Activated T-helper 1 cell treated with anti-CD3 and anti-CD28 coated beads, Interleukin-2, amount 50 U/mL, for 16 hours (primary cell): ENCODE measurements around the gene CDH13.

Source experiments
- DNase-seq, 2 donors: peaks; one replicate each; pipeline ENCODE4 v3.0.0-alpha.2; 2020; ENCODE audit warnings: low read depth in 1 of 2, low spot score in 1 of 2

CDH13 gene

DNA sequence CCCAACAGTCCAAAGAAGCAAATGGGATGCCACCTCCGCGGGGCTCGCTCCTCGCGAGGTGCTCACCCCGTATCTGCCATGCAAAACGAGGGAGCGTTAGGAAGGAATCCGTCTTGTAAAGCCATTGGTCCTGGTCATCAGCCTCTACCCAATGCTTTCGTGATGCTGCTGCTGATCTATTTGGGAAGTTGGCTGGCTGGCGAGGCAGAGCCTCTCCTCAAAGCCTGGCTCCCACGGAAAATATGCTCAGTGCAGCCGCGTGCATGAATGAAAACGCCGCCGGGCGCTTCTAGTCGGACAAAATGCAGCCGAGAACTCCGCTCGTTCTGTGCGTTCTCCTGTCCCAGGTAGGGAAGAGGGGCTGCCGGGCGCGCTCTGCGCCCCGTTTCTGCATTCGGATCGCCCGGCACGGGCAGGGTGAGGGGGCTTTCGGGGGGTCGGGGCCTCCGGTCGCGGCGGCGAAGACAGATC lies at the start of gene CDH13:
Gene CDH13 (plus strand): TSS at position 179 of the 471 bp plus-strand sequence.
- DNase-seq = no peak

DNA sequence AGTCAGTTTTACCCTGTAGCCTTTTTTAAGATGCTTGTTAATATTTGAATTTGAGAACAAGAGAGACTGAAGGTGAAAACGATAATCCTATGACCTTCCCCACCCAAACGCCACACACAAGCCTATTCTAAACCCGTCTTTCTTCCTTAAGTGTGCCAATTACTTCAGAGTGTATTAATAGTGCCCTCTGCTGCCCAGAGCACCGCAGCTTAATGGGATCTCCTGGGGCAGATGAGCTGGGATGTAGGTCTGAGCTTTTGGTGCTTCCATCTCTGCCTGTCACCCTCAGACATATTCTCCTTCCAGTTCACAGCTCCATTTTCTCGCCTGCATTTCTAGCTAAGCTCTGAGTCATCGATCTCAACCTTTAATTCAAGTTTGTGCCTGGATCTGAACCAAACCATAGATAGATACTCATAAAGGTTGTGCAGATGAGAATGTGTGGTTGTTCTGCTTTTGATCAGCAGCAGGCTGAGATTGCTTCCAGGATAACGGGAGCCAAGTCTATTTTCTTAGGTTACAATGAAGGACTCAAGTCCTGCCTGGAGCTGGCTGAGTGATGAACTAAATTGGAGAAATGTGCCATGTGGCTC lies 46.4 kb upstream of the CDH13 start:
- DNase-seq = no peak

DNA sequence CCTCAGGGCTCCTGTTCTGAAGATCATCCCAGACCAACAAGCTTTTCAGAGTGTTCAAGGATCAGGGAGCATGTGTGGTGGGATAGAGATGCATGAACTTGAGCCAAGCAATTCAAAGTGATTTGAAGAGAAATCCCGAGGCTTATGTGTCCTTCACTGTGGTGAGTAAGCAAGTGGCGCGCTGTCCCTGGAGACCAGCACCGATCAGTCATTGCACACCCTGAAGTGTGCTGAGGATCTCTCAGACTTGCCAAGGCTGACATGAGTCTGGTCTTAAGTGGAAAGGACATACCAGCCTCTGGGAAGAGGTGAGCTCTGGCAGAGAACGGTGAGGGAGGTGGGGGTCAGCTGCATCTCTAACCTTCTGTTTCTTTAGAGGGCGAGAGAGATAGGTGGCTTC lies 43.8 kb upstream of the CDH13 start:
- no peak for DNase-seq

DNA sequence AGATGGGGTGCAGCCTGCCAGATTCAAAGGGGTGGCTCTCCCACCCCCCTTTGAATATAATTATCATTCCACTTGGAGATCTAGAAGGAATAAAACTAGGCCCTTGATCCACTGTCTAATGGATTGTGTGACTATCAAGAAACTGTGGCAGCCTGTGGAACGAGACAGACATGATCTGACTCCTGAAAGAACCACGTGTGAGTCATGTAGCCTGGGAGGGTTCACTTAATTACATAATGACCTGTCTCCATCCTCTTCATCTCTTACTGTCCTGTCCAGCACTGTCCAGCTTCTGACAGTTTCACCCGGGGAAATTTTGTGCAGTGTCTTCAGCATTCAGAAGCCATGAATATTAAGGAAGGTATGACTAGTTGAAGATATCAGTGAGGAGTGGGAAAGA lies 43.3 kb upstream of the CDH13 start:
- no peak for DNase-seq

DNA sequence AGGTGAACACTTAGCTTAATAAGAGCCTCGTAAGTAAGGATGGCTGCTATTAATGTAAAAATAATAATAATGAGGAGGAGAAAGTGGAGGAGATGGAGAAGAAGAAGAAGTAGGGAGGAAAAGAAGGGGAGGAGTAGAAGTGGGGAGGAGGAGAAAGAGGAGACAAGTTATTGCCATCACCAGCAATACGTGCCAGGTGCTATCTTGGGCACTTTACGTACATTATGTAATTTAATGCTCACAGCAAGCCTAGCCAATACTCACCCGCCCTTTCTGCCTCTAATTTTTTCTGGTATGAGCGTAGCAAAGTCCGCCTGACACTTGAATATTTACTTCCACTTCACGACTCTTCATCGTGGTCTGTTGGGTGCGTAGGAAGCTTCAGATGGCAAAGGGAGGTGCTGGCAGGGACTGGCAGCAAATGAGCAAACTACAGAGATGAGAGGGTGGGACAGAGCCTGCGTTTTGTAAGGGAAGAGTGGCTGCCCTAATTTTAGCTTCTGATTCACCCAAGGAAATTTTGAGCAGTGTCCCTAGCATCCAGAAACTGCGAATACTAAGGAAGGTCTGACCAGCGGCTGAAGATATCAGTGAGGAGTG lies 42.1 kb upstream of the CDH13 start:
- DNase-seq = no peak

DNA sequence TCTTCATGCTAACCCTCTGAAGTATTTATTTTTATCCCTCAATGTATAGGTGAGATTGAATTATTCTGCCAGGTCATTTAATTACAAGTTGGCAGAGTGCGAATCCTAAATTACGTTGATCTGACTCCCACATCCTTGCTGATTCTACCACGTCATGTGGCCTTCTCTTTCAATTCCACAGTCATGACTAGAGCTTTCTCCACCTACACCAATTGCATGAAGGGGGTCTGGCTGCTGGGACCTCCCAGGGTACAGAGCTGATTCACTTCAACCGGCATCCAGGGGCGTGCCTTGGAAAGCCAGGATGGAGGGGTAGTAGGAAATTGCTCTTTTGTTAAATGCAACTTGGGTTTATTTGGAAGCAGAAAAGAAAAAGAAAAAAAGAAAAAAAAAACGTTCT lies 41.1 kb upstream of the CDH13 start:
- no peak for DNase-seq

DNA sequence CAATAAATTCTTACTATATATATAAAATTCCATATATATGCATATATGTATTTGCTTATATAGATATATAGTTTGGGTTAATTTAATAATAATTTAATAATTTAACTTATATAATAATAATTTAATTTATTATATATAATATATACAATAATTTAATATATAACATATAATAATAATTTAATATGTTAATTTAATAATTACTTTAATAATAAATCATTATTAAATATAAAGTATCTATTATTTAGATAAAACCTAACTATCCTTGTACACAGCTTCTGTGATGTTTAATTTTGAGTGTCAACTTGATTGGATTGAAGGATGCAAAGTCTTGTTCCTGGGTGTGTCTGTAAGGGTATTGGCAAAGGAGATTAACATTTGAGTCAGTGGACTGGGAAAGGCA lies 40.6 kb upstream of the CDH13 start:
- no peak for DNase-seq

DNA sequence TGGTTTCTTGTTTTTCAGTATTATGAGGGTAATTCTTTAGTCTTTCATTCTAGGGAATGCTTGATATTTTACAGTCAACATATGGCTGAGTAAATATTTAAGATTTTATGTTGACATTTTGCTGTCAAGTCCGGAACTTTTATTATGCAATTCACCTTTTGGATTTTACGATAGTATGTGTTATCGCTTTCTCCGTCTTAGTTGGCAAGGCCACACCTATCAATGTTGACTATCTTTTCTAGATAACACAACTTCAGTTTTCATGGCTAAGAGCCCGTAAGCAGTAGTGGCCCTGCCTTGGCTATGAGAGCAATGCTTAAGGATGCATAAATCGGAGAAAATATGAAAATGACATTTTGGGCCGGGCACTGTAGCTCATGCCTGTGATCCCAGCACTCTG lies 39.5 kb upstream of the CDH13 start:
- no peak for DNase-seq

DNA sequence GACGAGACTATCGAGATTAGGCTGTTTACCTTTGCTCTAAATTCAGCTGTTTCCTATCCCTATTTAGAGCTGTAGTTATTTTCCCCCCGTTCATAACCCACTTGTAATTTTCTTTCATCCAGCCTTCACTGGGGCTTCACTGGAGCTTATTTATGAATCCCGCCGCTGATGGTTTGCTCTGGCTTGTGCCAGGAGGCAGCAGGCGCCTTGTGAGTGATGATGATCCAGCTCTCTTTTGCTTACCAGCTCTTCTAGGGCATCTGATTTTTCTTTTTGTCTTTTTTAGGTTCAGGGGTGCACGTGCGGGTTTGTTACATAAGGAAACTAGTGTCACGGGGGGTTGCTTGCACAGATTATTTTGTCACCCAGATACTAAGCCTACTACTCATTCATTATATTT lies 37.4 kb upstream of the CDH13 start:
- no peak for DNase-seq

DNA sequence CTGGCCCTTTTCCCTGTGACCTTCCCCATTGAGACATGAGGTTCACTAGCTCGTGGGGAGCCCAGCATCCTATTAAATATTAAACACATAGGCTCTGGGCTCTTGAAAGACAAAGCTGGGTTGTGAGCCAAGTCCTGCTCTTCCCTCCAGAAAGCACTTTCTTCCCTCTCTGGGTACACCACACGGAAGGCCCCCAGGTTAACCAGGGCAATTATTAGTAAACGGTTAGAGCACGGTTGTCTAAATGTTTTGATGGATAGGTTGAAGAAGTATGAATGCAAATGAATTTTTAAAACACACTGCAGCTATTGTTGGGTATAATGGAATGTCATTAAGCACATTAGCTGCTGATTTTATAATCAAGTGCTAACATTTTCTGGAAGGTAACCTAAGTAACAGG lies 32.7 kb upstream of the CDH13 start:
- DNase-seq = no peak

DNA sequence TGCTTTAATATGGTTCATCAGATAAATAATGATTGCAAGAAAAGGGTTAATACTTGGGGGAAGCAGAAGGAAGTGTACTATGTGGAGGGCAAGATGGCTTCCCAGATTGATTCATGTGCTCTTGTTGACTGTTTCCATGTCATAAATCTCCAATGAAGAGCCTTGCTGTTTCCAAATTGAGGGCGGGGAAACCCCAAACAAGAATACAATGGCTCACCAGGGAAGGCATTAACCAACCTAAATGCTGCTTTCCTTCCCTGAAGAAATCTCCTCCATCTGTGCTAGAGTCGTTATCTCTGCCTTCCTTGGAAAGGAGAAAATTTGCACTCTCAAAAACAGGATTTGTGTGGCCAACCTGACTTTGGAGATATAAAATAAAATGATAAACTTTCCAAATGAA lies 28.0 kb upstream of the CDH13 start:
- no peak for DNase-seq

DNA sequence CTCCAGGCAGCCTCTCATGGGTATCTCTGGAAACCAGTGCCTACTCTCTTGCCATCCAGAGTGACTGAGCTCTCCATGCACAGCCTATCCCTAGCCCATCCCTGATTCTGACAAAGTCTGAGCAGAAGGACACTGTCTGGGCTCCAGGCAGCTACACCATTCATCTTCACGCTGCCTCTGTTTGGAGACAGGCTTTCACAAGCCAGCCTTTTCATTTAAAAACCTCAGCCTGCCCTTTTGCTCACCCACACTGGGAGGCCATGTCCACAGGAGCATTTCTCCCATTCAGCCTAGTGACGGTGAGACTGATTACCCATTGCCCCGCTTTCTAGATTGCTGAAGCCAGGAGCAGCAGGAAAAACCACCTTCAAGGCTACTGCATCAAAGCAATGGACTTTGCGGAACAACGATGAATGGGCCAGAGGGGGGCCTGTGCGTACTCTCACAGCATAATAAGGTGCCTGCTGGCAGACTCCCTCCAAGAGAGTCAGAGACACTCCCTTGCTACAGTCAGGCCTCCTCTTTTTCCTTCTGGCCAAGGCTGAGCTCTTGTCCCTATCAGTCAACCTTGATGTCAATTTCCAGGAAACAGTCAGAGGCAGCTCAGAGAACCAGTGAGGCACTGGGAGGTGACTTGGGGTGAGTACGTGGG lies 24.7 kb upstream of the CDH13 start:
- DNase-seq = no peak

DNA sequence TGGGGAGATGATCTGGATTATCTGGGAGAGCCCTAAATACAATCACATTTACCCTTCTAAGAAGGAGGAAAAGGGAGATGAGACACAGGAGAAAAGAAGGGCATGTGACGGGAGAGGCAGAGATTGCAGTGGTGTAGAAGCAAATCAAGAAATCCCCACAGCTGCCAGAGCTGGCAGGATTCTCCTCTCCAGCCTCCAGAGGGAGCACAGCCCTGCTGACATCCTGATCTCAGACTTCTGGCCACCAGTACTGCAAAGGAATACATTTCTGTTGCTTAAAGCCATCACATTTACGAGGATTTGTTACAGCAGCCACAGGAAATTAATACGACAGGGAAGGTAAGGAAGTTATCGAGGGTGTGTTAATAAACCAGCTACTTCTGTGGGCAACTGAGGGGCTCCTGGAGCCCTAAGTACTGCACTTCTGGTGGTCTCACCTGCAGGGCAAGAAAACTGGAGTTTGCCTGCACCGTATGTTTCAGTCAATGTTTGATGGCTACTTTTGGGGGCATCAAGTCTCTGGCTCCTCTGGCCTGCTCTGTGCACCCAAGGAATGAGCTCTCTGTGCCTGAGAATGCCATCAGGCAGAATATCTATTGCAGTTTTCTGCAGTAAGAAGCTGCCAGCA lies 22.9 kb upstream of the CDH13 start:
- DNase-seq = no peak

DNA sequence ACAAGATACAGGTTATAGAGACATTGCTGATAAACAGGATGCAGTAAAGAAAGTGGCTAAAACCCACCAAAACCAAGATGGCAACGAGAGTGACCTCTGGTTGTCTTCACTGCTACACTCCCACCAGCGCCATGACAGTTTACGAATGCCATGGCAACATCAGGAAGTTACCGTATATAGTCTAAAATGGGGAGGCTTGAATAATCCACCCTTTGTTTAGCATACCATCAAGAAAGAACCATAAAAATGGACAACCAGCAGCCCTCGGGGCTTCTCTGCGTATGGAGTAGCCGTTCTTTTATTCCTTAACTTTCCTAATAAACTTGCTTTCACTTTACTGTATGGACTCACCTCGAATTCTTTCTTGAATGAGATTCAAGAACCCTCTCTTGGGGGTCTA lies 21.7 kb upstream of the CDH13 start:
- no peak for DNase-seq

DNA sequence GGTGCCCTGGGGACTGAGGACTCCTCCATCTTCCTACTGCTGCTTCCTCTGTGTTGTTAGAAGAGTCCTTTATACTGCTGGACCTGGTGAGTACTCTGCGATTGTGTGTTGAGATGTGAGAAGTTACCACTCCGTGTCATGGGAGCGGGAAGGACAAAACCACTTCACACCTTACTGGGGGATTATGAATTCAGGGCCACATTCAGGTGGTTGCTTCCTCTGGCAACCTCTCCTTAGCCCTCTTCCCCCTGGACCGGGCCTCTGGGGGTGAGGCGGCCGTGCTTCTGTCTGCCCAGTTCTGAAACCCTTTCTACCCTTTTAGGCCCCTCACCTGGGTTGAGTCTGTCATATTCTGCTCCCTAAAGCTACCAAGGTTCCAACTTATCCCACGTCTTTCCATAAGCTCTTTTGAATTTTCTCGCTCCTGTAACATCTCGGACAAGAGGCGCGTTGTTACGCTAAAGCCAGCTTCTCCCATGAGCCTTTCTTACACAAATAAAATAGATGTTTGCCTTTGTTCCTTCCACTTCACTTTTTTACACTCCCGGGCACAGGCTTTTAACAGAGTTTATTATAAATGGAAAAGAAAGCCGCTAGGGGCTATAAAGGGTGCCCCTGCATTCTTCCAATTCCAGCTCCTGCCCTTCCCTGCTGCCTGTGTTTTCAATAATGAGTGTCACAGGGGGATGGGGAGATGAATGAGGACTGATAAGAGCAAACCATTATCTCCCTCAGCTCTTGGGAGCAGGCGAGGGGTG lies 20.7 kb upstream of the CDH13 start:
- no peak for DNase-seq

DNA sequence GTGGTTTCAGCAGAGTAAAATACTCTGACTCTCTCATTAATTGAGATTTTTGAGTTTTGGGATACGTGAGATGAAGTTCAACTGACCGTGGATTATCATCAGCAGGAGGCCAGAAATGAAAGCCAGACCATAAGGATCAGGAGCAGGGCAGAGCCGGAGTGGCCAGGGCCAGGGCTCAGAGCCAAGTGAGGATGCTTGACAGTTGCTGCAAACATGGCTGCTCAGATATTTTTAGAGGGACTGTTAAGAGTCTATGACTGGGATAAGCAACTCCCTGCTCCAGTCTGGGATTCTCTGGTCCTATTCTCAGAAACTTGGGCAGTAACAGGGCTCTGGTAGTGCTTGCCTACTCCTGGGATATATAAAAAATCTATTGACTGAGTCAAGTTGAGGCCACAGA lies 17.6 kb upstream of the CDH13 start:
- no peak for DNase-seq

DNA sequence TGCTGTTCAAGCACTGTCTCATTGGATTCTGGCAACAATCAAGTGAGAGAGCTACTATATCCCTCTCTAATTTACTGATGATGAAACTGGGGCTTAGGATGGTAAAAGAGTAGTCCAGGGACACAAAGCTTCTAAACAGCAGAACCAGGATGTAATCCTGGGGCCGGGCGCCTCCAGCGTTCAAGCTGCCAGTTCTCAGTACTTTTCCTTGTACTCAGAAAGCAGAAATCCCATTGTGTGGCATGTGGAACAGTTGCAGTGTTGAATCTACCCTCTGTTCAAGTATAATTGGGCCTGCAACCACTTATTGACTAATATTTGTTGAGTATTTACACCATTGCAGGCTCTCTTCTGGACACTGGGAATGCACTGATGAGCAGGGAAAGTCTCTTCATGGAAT lies 14.5 kb upstream of the CDH13 start:
- no peak for DNase-seq

DNA sequence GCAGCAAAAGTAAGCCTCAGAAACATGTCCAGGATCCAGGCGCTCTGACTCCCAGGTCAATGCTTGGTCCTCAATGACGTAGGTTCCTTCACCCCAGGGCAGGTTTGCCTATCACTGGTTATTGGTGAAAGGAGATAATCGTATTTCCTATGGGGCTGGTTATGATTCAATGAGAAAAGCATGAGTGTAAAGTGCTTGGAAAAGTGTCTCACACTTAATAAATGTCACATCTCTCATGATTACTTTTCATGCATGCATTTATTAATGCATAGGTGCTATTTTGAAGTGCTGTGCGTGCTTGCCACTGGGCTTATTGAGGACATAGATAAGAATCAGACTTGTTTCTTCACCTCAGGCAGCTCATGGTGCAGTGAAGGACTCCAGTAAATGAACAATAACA lies 10.4 kb upstream of the CDH13 start:
- DNase-seq = no peak

DNA sequence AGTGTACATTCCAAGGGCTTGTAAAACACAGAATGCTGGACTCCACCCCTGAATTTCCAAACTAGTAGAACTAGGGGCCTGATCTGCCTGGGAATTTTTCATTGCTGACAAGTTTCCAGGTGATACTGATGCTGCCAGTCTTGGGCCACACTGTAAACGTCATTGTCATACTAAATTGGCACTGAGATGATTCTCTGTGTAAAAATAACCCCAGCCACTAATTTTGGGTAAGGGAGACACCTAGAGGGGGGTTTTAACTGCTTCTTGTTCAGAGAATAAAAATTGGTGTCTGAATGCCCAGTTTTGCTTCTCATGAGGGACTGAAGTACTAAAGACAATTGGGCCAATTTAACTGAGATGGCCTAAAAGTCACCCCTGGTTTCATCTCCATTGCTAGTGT lies 5.0 kb upstream of the CDH13 start:
- DNase-seq = no peak

DNA sequence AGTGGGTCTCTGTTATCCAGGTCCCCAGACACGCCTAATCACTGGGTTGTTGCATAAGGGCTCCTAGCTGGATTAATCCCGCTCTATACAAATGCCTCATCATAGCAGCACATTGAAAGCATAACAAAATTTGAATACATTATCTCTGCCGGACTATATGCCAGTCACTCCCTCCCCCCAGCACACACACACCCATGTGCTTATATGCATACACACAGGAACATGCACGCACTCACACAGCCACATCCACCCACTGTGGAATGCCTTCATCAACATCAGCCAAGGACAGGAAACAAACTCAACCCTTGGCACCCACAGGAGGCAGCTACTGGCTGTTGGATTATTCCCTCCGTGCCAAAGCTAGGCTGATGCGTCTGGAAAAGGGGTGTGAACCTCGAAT lies 3.5 kb upstream of the CDH13 start:
- no peak for DNase-seq

DNA sequence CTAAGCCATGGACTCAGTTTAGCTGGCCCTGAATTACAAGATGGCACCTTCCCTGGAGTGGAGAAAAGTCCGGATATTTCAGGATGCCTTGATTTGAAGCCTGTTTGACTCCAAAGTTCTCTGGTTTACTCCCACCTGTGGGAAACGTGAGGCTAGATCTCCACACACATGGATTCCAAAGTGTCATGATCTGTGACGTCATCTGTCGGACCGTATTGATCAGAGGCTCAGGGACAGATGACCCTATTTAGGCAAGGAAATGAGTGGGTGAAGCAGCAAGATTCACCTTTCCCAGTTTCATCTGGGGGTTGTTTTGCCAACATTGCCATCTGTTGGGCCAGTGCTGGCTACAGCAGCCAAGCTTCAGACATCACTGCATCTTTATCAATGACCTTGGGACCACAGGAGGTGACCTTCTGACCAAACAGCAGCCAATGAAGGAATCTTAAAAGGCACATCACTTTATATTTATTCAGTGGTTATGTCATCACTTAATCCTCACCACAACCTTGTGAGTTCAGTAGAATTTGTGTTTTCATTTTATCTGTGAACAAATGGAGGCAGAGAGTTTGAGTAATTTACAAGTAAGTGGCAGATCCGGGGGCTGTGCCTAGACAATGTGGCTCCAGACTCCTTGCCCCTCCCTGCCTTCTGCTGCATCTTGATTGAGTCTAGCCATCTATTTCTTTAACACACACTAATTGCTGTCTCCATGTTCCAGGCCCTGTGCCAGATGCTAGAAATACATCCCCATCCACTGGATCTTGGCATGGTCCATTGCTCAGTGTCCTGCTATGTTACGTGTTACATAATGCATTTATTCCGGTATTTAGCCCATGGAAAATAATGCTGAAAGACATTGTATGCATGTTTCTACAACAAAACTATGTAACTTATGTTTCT lies 1.5 kb upstream of the CDH13 start:
- DNase-seq = no peak
